H9 (cell line): ENCODE results near the gene FAM81A. TPM values are rescaled to one million over a fixed set of nuclear protein-coding genes. Genes with fewer than 3 reads are reported as not detected.

Experiments
- DNase-seq: peaks from one replicate; pipeline ENCODE4 v3.0.0-alpha.2; 2017
- H2AFZ ChIP-seq: one replicate; pipeline ENCODE4 v1.6.1; 2013; ENCODE audit warnings: mild to moderate bottlenecking, low read length, control low read depth, moderate library complexity
- H2AK5ac ChIP-seq: 2 replicates; pipeline ENCODE4 v1.6.1; 2013; ENCODE audit warnings: low read length, control low read depth, mixed read lengths; ENCODE audit not compliant: insufficient read length
- H2BK120ac ChIP-seq: one replicate; pipeline ENCODE4 v1.6.1; 2013; ENCODE audit warnings: low read depth, mild to moderate bottlenecking, low read length, control low read depth, inconsistent platforms; ENCODE audit not compliant: poor library complexity, severe bottlenecking
- H2BK12ac ChIP-seq: 2 replicates; pipeline ENCODE4 v1.6.1; 2013; ENCODE audit warnings: low read length, control low read depth, mixed read lengths, low read depth; ENCODE audit not compliant: insufficient read length
- H2BK15ac ChIP-seq: 2 replicates; pipeline ENCODE4 v1.6.1; 2013; ENCODE audit warnings: low read depth, low read length, control low read depth
- H2BK20ac ChIP-seq: one replicate; pipeline ENCODE4 v1.6.1; 2013; ENCODE audit warnings: low read depth, mild to moderate bottlenecking, low read length, control low read depth, inconsistent platforms; ENCODE audit not compliant: poor library complexity, severe bottlenecking
- H2BK5ac ChIP-seq: 2 replicates; pipeline ENCODE4 v1.6.1; 2013; ENCODE audit warnings: low read length, control low read depth, mixed read lengths; ENCODE audit not compliant: insufficient read length
- H3K14ac ChIP-seq: 2 replicates; pipeline ENCODE4 v1.6.1; 2013; ENCODE audit warnings: low read length, control low read depth; ENCODE audit not compliant: insufficient read depth
- H3K18ac ChIP-seq: 2 replicates; pipeline ENCODE4 v1.6.1; 2013; ENCODE audit warnings: low read depth, mild to moderate bottlenecking, mixed read lengths, low read length, control low read depth; ENCODE audit not compliant: insufficient read length
- H3K23ac ChIP-seq: 2 replicates; pipeline ENCODE4 v1.6.1; 2013; ENCODE audit warnings: low read length, control low read depth, mixed read lengths, low read depth; ENCODE audit not compliant: insufficient read length
- H3K23me2 ChIP-seq: 2 replicates; pipeline ENCODE4 v1.6.1; 2013; ENCODE audit warnings: low read depth, mild to moderate bottlenecking, mixed read lengths, low read length, control low read depth; ENCODE audit not compliant: insufficient read length, poor library complexity, severe bottlenecking
- H3K27ac ChIP-seq: 2 replicates; pipeline ENCODE4 v1.5.1; 2013; ENCODE audit warnings: low read length, control low read depth, mixed read lengths, low read depth; ENCODE audit not compliant: insufficient read length
- H3K27me3 ChIP-seq: 2 replicates; pipeline ENCODE4 v1.6.1; 2013; ENCODE audit warnings: low read length, control low read depth, inconsistent platforms; ENCODE audit not compliant: insufficient read depth
- H3K4ac ChIP-seq: 2 replicates; pipeline ENCODE4 v1.6.1; 2013; ENCODE audit warnings: low read depth, mild to moderate bottlenecking, control low read depth, inconsistent platforms, low read length, moderate library complexity
- H3K4me1 ChIP-seq: 2 replicates; pipeline ENCODE4 v1.6.1; 2013; ENCODE audit warnings: low read length, control low read depth, inconsistent platforms; ENCODE audit not compliant: insufficient read depth
- H3K4me2 ChIP-seq: 2 replicates; pipeline ENCODE4 v1.6.1; 2013; ENCODE audit warnings: low read length, control low read depth, mixed read lengths; ENCODE audit not compliant: insufficient read length, insufficient read depth
- H3K56ac ChIP-seq: 2 replicates; pipeline ENCODE4 v1.6.1; 2013; ENCODE audit warnings: low read depth, mild to moderate bottlenecking, mixed read lengths, low read length, control low read depth; ENCODE audit not compliant: insufficient read length
- H3K79me1 ChIP-seq: 2 replicates; pipeline ENCODE4 v1.6.1; 2013; ENCODE audit warnings: low read depth, mild to moderate bottlenecking, moderate library complexity, low read length, control low read depth, inconsistent platforms; ENCODE audit not compliant: insufficient read depth, poor library complexity, severe bottlenecking
- H3K79me2 ChIP-seq: 2 replicates; pipeline ENCODE4 v1.6.1; 2013; ENCODE audit warnings: low read length, control low read depth, inconsistent platforms; ENCODE audit not compliant: insufficient read depth
- H3K9ac ChIP-seq: 2 replicates; pipeline ENCODE4 v1.6.1; 2013; ENCODE audit warnings: low read length, control low read depth, mixed read lengths; ENCODE audit not compliant: insufficient read length; ENCODE audit errors: extremely low read depth
- H3K9me3 ChIP-seq: one replicate; pipeline ENCODE4 v1.6.1; 2013; ENCODE audit warnings: low read depth, low read length, inconsistent platforms; ENCODE audit not compliant: control insufficient read depth
- H3T11ph ChIP-seq: one replicate; pipeline ENCODE4 v1.6.1; 2013; ENCODE audit warnings: mild to moderate bottlenecking, low read length, control low read depth, inconsistent platforms
- H4K20me1 ChIP-seq: one replicate; pipeline ENCODE4 v1.6.1; 2013; ENCODE audit not compliant: control insufficient read depth, insufficient read length, insufficient read depth
- H4K5ac ChIP-seq: 2 replicates; pipeline ENCODE4 v1.6.1; 2013; ENCODE audit warnings: low read depth, mild to moderate bottlenecking, mixed read lengths, low read length, control low read depth; ENCODE audit not compliant: insufficient read length
- H4K8ac ChIP-seq: replicated peaks from 2 replicates; pipeline ENCODE4 v1.6.1; 2013; ENCODE audit warnings: low read length, control low read depth, mixed read lengths, low read depth; ENCODE audit not compliant: insufficient read length
- H4K91ac ChIP-seq: 2 replicates; pipeline ENCODE4 v1.6.1; 2013; ENCODE audit warnings: low read depth, mild to moderate bottlenecking, moderate library complexity, mixed read lengths, low read length, control low read depth; ENCODE audit not compliant: insufficient read length
- H3K27ac Mint-ChIP-seq, 3 experiments: 2 replicates in 2 of 3; 3 replicates in 1 of 3; pipeline ENCODE4 v1.8.0; 2020 to 2021; ENCODE audit warnings: mixed read lengths in 3 of 3, mild to moderate bottlenecking in 1 of 3, moderate library complexity in 1 of 3
- H3K27me3 Mint-ChIP-seq: 2 replicates; pipeline ENCODE4 v1.8.0; 2021; ENCODE audit warnings: low read depth, mild to moderate bottlenecking, moderate library complexity, mixed read lengths
- H3K36me3 Mint-ChIP-seq, 3 experiments: 2 replicates in 2 of 3; 3 replicates in 1 of 3; pipeline ENCODE4 v1.8.0; 2020 to 2021; ENCODE audit warnings: low read depth in 3 of 3, mixed read lengths in 3 of 3; ENCODE audit not compliant: insufficient read depth in 1 of 3
- H3K4me1 Mint-ChIP-seq, 2 experiments: 2 replicates each; pipeline ENCODE4 v1.8.0; 2020; ENCODE audit warnings: mixed read lengths in 2 of 2
- H3K4me3 Mint-ChIP-seq, 2 experiments: 2 replicates in 1 of 2; 3 replicates in 1 of 2; pipeline ENCODE4 v1.8.0; 2020 to 2021; ENCODE audit warnings: mild to moderate bottlenecking in 2 of 2, mixed read lengths in 2 of 2, moderate library complexity in 1 of 2
- H3K9me3 Mint-ChIP-seq, 2 experiments: 2 replicates in 1 of 2; 3 replicates in 1 of 2; pipeline ENCODE4 v1.8.0; 2020; ENCODE audit warnings: mild to moderate bottlenecking in 2 of 2, mixed read lengths in 2 of 2, moderate library complexity in 1 of 2
- WGBS: extraction: QIAGEN DNeasy Blood & Tissue Kit; methylation state at CpG from one replicate; pipeline ENCODE4 v1.1.7; 2013; ENCODE audit warnings: missing lambda C conversion rate, low lambda C conversion rate, mixed read lengths; ENCODE audit not compliant: insufficient read length; ENCODE audit errors: extremely low coverage; 5-methylcytosine and 5-hydroxymethylcytosine counted together
- total RNA-seq: library from RNA; stranded (reverse); gene quantifications from 2 replicates; pipeline ENCODE4 v1.2.1, GENCODE V29; 2021
- TF ChIP-seq, protein P1 (sequence below): fragments of 200-600 bp; sonication (generic); conservative IDR thresholded peaks from 3 replicates; pipeline ENCODE4 v1.8.0; 2021; ENCODE audit warnings: antibody characterized with exemption, mild to moderate bottlenecking

FAM81A gene
- total RNA-seq, 1 experiment from 2014 or later, result 1.7 TPM

DNA sequence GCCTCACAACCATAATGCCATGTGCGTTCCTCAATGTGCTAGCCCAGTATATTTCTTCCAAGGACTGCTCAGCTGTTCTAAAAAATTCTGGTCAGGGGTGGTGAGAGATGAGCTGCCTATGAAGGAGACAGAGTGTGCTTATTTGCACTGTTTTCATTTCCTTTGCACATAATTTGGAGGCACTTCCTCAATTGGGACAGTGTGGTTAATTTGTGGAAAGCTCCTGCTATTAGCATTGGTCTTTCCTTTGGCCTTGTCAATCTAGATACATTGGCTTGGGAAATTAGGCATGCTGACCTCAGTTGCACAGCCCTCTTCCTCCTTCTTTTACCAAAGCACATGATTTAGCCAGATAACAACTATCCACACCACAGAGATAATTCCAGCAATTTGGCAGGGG, 9.4 kb downstream of the FAM81A start:
- Histone ChIP-seq H3K14ac (no peak overlapping the region), H2AFZ (no peak overlapping the region), H3T11ph (no peak overlapping the region), H4K8ac (no peak overlapping the region), H3K27me3 (no peaks in the 10 kb centered on the region), H4K20me1 (no peaks in the 10 kb centered on the region), H3K56ac (no peak overlapping the region), H3K23me2 (no peaks in the 10 kb centered on the region), H3K27ac (no peak overlapping the region), H2BK5ac (no peak overlapping the region), H2BK15ac (no peak overlapping the region), H3K9ac (no peak overlapping the region), H3K4ac (no peak overlapping the region), H3K9me3 (no peaks in the 10 kb centered on the region), H3K4me1 (no peaks in the 10 kb centered on the region; the same call in 1 of the 2 replicates), H4K91ac (no peak overlapping the region), H3K23ac (no peak overlapping the region), H2AK5ac (no peak overlapping the region), H4K5ac (no peak overlapping the region), H2BK12ac (no peak overlapping the region), H2BK120ac (no peak overlapping the region), H3K4me2 (no peak overlapping the region), H3K79me1 (no peaks in the 10 kb centered on the region), H3K79me2 (no peaks in the 10 kb centered on the region), H3K18ac (no peak overlapping the region), H2BK20ac (no peak overlapping the region)
- TF ChIP-seq, protein P1, sequence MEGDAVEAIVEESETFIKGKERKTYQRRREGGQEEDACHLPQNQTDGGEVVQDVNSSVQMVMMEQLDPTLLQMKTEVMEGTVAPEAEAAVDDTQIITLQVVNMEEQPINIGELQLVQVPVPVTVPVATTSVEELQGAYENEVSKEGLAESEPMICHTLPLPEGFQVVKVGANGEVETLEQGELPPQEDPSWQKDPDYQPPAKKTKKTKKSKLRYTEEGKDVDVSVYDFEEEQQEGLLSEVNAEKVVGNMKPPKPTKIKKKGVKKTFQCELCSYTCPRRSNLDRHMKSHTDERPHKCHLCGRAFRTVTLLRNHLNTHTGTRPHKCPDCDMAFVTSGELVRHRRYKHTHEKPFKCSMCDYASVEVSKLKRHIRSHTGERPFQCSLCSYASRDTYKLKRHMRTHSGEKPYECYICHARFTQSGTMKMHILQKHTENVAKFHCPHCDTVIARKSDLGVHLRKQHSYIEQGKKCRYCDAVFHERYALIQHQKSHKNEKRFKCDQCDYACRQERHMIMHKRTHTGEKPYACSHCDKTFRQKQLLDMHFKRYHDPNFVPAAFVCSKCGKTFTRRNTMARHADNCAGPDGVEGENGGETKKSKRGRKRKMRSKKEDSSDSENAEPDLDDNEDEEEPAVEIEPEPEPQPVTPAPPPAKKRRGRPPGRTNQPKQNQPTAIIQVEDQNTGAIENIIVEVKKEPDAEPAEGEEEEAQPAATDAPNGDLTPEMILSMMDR, result no peak
- Mint-ChIP-seq H3K4me1 (peaks cover 11 to 20% of the 10 kb centered on the region in 2 experiments), H3K4me3 (no peak overlapping the region), H3K27me3 (no peaks in the 10 kb centered on the region; the same call in 1 of the 2 replicates), H3K9me3 (no peaks in the 10 kb centered on the region), H3K36me3 (no peaks in the 10 kb centered on the region), H3K27ac (no peak overlapping the region)
- no peak for DNase-seq
- no CpG with 5 or more reads among the region's 1 CpG for WGBS
